ENCODE results near the gene SNCAIP. TPM values are rescaled to one million over a fixed set of nuclear protein-coding genes. Genes with fewer than 3 reads are reported as not detected.
A peak's percentile ranks its signal among the peaks of the same experiment; 100 is the strongest.

Gene SNCAIP
- total RNA-seq, result 1.1 and 1.8 TPM in 2 replicates

DNA sequence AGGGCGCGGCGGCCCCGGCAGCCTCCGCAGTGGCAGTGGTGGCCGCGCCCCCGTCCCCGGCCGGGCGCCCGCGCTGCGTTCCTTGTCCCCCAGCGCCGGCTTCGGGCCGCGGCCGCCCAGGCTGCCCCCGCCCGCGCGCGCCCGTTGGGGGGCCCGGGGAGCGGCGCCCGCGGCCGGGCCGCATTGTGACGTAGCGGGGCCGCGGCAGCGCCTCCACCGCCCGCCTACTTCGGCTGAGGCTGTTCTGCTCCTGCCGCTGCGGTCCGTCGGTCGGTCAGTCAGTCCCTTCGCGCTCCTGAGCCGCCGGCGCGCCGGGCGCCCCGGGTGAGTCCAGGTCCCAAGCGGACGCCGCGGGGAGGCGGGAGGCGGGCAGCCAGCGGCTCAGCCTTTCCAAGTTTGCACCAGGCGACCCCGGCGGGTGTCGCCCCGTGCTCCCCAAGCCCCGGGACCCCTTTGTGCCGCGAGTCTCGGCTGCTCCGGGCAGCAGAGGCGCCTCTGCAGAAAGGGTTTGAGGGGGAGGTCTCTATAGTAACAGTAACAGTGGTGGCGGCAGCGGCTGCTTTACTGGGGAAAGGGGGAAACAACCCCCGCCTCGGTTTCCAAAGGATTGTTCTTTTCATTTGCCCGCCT, at the start of gene SNCAIP:
SNCAIP (plus strand) TSS at position 277 of the 630 bp plus-strand sequence. CDS start 78,898 bp downstream, outside the sequence.
- peak within 1 kb of the TSS; percentile 64 for H3K4me3 ChIP-seq (ENCODE audit: low read depth, low read length)
- DNase-seq (ENCODE audit: low read depth), result no peak
- TF ChIP-seq, protein P1, sequence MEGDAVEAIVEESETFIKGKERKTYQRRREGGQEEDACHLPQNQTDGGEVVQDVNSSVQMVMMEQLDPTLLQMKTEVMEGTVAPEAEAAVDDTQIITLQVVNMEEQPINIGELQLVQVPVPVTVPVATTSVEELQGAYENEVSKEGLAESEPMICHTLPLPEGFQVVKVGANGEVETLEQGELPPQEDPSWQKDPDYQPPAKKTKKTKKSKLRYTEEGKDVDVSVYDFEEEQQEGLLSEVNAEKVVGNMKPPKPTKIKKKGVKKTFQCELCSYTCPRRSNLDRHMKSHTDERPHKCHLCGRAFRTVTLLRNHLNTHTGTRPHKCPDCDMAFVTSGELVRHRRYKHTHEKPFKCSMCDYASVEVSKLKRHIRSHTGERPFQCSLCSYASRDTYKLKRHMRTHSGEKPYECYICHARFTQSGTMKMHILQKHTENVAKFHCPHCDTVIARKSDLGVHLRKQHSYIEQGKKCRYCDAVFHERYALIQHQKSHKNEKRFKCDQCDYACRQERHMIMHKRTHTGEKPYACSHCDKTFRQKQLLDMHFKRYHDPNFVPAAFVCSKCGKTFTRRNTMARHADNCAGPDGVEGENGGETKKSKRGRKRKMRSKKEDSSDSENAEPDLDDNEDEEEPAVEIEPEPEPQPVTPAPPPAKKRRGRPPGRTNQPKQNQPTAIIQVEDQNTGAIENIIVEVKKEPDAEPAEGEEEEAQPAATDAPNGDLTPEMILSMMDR (conservative IDR thresholded peaks at IDR 0.05; ENCODE audit: low read depth, low read length), result no peak

DNA sequence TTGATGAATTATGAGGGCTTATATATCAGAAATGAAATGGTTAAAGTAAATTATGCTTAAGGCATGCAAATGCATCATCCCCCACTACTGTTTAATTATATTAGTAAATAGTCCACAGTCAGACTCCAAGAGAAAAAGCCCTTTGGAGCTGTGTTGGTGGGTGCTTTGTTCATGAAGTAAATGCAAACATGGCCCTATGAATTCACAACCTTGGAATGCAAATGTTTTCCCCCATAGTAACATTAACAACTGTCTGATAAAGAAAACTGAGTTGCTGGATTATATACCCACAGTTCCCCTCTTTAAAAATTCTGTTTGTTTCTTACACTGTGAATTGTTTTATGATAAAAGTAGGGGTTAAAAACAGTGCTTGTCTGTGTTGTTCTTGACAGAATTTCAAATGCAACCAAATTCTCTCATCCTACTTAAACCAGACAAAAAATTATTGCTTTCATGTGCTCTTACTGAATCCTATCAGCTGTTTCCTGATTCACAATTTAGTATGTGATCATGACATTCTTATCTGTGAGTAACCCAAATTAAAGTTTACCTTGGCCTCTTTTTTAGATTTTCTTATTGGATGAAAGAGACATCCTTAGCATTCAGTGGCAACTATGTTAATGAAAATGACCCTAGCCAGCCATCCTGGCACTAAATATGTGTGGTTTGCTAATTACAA, 48.5 kb upstream of the SNCAIP start:
- no peak overlapping the region for H3K4me3 ChIP-seq (ENCODE audit: low read depth, low read length)
- TF ChIP-seq, protein P1 (conservative IDR thresholded peaks at IDR 0.05; ENCODE audit: low read depth, low read length), result no peak
- DNase-seq (ENCODE audit: low read depth), result no peak

DNA sequence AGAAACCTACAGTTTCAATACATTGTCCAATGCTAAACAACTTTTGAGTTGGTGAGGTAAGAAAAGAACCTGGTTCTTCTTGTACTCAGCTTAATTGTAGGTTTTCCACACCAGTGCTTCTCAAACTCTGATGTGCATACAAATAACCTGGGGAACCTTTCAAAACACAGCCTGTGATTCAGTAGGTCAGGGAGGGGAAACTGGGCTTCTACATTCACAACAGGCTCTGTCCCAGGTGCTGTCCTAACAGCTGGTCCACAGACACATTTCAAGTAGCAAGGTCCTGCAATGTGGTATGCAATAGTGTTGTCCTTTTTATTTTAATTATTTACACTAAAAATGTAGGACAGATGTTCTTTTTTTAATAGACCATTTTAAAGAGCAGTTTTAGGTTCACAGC, 47.4 kb upstream of the SNCAIP start:
- H3K4me3 ChIP-seq (ENCODE audit: low read depth, low read length), result no peak overlapping the region
- TF ChIP-seq, protein P1 (conservative IDR thresholded peaks at IDR 0.05; ENCODE audit: low read depth, low read length), result no peak
- peak; percentile 27 for DNase-seq (ENCODE audit: low read depth)

DNA sequence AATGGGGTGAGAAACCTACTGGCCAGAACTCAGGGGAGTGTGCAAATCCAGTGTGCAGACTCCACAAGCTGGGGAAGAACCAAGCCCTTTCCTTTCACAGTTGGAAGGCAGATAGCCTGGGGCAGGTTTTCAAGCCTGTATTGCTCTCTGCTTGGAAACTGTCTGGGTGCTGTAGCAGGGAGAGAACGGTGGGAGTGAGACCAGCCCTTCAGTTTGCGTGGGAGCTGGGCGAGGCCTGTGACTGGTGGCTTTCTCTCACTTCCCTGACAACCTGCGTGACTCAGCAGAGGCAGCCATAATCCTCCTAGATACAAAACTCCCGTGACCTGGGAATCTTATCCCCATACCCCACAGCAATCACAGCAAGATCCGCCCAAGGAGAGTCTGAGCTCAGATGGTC, 44.9 kb upstream of the SNCAIP start:
- TF ChIP-seq, protein P1 (conservative IDR thresholded peaks at IDR 0.05; ENCODE audit: low read depth, low read length), result no peak
- no peak overlapping the region for H3K4me3 ChIP-seq (ENCODE audit: low read depth, low read length)
- DNase-seq (ENCODE audit: low read depth), result no peak

DNA sequence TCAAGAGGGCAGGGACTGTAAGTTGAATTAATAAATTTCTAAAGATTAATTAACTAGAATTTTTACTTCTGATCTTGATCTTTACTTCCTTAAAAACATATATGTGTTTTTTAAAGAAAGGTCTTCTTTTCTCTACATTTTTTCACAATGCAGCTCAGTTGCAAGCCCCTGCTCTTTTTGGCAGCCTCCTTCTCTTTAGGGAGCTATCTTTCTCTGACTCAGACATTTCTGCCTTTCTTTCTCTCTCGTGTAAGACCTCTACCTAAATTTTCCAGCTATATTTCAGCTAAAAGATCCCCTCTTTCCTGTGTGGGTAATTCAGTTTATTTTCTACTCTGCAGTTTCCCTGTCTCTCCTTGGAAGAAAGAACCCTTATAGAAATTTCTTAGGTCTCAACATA, 38.3 kb upstream of the SNCAIP start:
- H3K4me3 ChIP-seq (ENCODE audit: low read depth, low read length), result no peak overlapping the region
- TF ChIP-seq, protein P1 (conservative IDR thresholded peaks at IDR 0.05; ENCODE audit: low read depth, low read length), result no peak
- no peak for DNase-seq (ENCODE audit: low read depth)

DNA sequence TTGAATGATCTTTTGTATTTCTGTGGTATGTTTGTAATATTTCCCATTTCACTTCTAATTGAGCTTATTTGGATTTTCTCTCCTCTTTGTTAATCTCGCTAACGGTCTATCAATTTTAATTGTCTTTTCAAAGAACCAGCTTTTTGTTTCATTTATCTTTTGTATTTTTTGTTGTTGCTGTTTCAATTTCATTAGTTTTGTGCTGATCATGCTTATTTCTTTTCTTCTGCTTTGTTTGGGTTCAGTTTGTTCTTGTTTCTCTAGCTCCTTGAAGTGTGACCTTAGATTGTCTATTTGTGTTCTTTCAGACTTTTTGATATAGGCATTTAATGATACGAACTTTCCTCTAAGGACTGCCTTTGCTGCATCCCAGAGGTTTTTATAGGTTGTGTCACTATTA, 28.4 kb upstream of the SNCAIP start:
- H3K4me3 ChIP-seq (ENCODE audit: low read depth, low read length), result no peak overlapping the region
- TF ChIP-seq, protein P1 (conservative IDR thresholded peaks at IDR 0.05; ENCODE audit: low read depth, low read length), result no peak
- no peak for DNase-seq (ENCODE audit: low read depth)

DNA sequence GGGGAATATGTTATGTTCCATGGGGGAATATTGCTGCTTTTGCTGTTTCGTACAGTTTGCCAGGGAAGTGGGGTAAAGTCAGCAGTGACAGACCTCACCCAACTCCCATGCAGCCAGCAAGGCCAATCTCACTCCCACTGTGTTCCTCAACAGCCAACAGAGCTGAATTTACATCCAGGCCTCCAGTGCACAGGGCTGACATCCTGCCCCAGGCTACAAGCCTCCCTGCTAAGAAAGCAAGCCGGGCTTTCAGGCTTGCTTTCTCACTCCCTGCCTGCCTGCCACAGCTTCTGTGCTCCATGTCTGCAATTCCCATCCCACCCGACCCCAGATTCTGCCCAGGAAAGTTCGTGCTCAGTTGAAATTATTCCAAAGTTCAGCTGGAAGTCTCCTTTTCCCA, 25.5 kb upstream of the SNCAIP start:
- DNase-seq (ENCODE audit: low read depth), result no peak
- H3K4me3 ChIP-seq (ENCODE audit: low read depth, low read length), result no peak overlapping the region
- TF ChIP-seq, protein P1 (conservative IDR thresholded peaks at IDR 0.05; ENCODE audit: low read depth, low read length), result no peak

Data from epithelial cell of proximal tubule (primary cell).